Neural cell (in vitro differentiated cells): ENCODE data around the gene TTLL5.

Experiments used
- CTCF ChIP-seq: fragments of 450-650 bp; IDR thresholded peaks from 2 replicates; pipeline ENCODE4 v1.5.1; 2014; ENCODE audit warnings: antibody characterized with exemption, mild to moderate bottlenecking, moderate library complexity; ENCODE audit not compliant: poor library complexity, severe bottlenecking
- EP300 ChIP-seq: fragments of 450-650 bp; conservative IDR thresholded peaks from 2 replicates; pipeline ENCODE4 v1.6.1; 2014; ENCODE audit warnings: antibody characterized with exemption, mild to moderate bottlenecking, moderate library complexity; ENCODE audit not compliant: poor library complexity, severe bottlenecking
- EZH2 ChIP-seq: fragments of 200-600, 300-800 bp; shearing (Covaris generic), sonication (generic); IDR thresholded peaks from 2 replicates; pipeline ENCODE4 v1.6.1; 2014; ENCODE audit warnings: antibody characterized with exemption, low read length, borderline replicate concordance, mild to moderate bottlenecking; ENCODE audit not compliant: insufficient read depth, poor library complexity, severe bottlenecking
- MXI1 ChIP-seq: fragments of 450-650 bp; conservative IDR thresholded peaks from 2 replicates; pipeline ENCODE4 v1.6.1; 2014; ENCODE audit warnings: antibody characterized with exemption, mild to moderate bottlenecking; ENCODE audit not compliant: poor library complexity, severe bottlenecking
- RAD21 ChIP-seq: fragments of 450-650 bp; conservative IDR thresholded peaks from 2 replicates; pipeline ENCODE4 v1.6.1; 2014; ENCODE audit warnings: antibody characterized with exemption, mild to moderate bottlenecking, moderate library complexity
- REST ChIP-seq: IDR thresholded peaks from 2 replicates; pipeline ENCODE4 v1.6.1; 2012; ENCODE audit warnings: borderline replicate concordance
- TAF1 ChIP-seq: IDR thresholded peaks from 2 replicates; pipeline ENCODE4 v1.6.1; 2012; ENCODE audit warnings: low read depth

GRCh38 chr14:75742867-75743266 is 81.8 kb downstream of the TTLL5 start:
- TF ChIP-seq CTCF (no peak), MXI1 (no peak), EZH2 (no peak), REST (no peak), TAF1 (no peak), EP300 (no peak), RAD21 (no peak)
